ENCODE data around the gene SHROOM3.

DNA sequence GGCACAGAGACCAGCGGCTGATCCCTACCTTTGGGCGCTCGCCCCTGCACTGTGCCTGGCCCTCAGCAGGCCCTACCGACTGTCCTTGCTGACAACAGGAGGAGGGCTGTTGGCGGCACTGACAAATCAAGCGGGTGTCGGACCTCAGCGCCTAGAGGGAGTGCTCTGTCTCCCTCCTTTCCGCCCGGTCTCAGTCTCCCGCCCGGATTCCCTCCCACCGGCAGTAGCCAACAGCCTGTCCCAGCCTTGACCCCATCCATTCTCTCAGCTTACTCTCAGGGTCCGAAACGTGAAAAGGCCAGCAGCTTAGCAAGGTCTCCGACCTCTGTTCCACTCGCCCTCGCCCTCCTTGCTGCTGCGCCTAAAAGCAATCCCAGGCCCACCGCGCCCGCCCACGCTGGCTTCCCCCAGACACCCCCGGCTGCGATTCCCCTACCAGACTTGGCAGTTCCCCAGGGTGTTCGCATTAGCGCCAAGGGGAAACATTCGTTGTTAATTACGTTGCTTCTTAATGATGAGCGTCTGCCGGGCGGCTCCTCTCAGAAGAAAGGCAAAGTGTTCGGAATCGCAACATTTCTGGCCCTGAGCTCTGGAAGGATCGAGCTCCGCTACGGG, 366.7 kb downstream of the SHROOM3 start:
- TF ChIP-seq, protein P1, sequence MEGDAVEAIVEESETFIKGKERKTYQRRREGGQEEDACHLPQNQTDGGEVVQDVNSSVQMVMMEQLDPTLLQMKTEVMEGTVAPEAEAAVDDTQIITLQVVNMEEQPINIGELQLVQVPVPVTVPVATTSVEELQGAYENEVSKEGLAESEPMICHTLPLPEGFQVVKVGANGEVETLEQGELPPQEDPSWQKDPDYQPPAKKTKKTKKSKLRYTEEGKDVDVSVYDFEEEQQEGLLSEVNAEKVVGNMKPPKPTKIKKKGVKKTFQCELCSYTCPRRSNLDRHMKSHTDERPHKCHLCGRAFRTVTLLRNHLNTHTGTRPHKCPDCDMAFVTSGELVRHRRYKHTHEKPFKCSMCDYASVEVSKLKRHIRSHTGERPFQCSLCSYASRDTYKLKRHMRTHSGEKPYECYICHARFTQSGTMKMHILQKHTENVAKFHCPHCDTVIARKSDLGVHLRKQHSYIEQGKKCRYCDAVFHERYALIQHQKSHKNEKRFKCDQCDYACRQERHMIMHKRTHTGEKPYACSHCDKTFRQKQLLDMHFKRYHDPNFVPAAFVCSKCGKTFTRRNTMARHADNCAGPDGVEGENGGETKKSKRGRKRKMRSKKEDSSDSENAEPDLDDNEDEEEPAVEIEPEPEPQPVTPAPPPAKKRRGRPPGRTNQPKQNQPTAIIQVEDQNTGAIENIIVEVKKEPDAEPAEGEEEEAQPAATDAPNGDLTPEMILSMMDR (IDR thresholded peaks at IDR 0.05; ENCODE audit: low read depth, low read length), result no peak
- TF ChIP-seq, protein P2, sequence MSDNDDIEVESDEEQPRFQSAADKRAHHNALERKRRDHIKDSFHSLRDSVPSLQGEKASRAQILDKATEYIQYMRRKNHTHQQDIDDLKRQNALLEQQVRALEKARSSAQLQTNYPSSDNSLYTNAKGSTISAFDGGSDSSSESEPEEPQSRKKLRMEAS (IDR thresholded peaks at IDR 0.05; ENCODE audit: low read depth, low read length), result no peak
- TF ChIP-seq POLR2A (IDR thresholded peaks at IDR 0.05; ENCODE audit: extremely low read depth, insufficient read length), result no peak

Measured in NB4 (cell line).